Ishikawa (cell line): ENCODE measurements around the gene FASTKD1.

Experiments used
- EP300 ChIP-seq: IDR thresholded peaks from 2 replicates; pipeline ENCODE4 v1.6.1; 2012; ENCODE audit warnings: borderline replicate concordance
- FOXM1 ChIP-seq: IDR thresholded peaks from 2 replicates; pipeline ENCODE4 v1.6.1; 2012; ENCODE audit warnings: low read depth, borderline replicate concordance
- MAX ChIP-seq: IDR thresholded peaks from 2 replicates; pipeline ENCODE4 v1.6.1; 2012
- NFIC ChIP-seq: IDR thresholded peaks from 2 replicates; pipeline ENCODE4 v1.6.1; 2012
- TAF1 ChIP-seq: IDR thresholded peaks from 2 replicates; pipeline ENCODE4 v1.6.1; 2012; ENCODE audit warnings: low read depth, mild to moderate bottlenecking

- TF ChIP-seq MAX = no peak
- TF ChIP-seq EP300 = no peak
- no peak for TF ChIP-seq TAF1
- TF ChIP-seq NFIC = no peak
- TF ChIP-seq FOXM1 = no peak
Measured at GRCh38 chr2:169546756-169547155, 26.9 kb downstream of the FASTKD1 start.
